HPDE6-E6E7 (cell line): ENCODE results near the gene TK2.
"Not testable (repeated sequence)": the region's sequence is repeated elsewhere in the genome, so short reads cannot be mapped to it uniquely, and the experiment has no call there.

Experiments used
- DNase-seq: peaks from one replicate; pipeline ENCODE4 v3.0.0; 2011; ENCODE audit warnings: missing footprints; ENCODE audit errors: extremely low spot score

TK2 gene

GRCh38 chr16:66519482-66520373 lies 30.2 kb downstream of the TK2 start:
- DNase-seq, result no peak

GRCh38 chr16:66517586-66518263 lies 32.2 kb downstream of the TK2 start:
- DNase-seq, result no peak

GRCh38 chr16:66516808-66517585 lies 32.9 kb downstream of the TK2 start:
- DNase-seq, result peak; percentile 98

GRCh38 chr16:66516509-66516807 lies 33.5 kb downstream of the TK2 start:
- no peak for DNase-seq

GRCh38 chr16:66515596-66516508 lies 34.1 kb downstream of the TK2 start:
- no peak for DNase-seq

GRCh38 chr16:66514980-66515595 lies 34.8 kb downstream of the TK2 start:
- DNase-seq, result not testable (repeated sequence)

GRCh38 chr16:66514391-66514790 lies 35.5 kb downstream of the TK2 start:
- DNase-seq, result not testable (repeated sequence)

- DNase-seq, result no peak
These were observed 36.7 kb downstream of the TK2 start for GRCh38 chr16:66513111-66513723.

GRCh38 chr16:66512272-66513110 lies 37.4 kb downstream of the TK2 start:
- DNase-seq, result no peak

GRCh38 chr16:66511602-66512271 lies 38.2 kb downstream of the TK2 start:
- no peak for DNase-seq

- no peak for DNase-seq
These were observed 39.0 kb downstream of the TK2 start for GRCh38 chr16:66510711-66511601.

- DNase-seq, result no peak
These were observed 39.6 kb downstream of the TK2 start for GRCh38 chr16:66510298-66510697.

GRCh38 chr16:66509576-66509975 lies 40.3 kb downstream of the TK2 start:
- no peak for DNase-seq

GRCh38 chr16:66508914-66509496 lies 40.9 kb downstream of the TK2 start:
- no peak for DNase-seq

GRCh38 chr16:66508248-66508913 lies 41.5 kb downstream of the TK2 start:
- DNase-seq, result peak; percentile 98

GRCh38 chr16:66507731-66508239 lies 42.1 kb downstream of the TK2 start:
- no peak for DNase-seq

- no peak for DNase-seq
These were observed 46.3 kb downstream of the TK2 start for GRCh38 chr16:66503612-66504011.
